Parietal lobe (tissue), 2 donors: ENCODE results near the gene SPRR4. TPM values are rescaled to one million over a fixed set of nuclear protein-coding genes. Genes with fewer than 3 reads are reported as not detected.

Experiments used
- small RNA-seq: library from RNA; depleted of rRNA; stranded (forward); fragments of <200 nt; gene quantifications from one replicate; pipeline ENCODE3, GENCODE V24; 2014; ENCODE audit warnings: low replicate concordance
- total RNA-seq: library from RNA; depleted of rRNA; stranded (reverse); fragments of >200 nt; gene quantifications from one replicate; pipeline ENCODE4 v1.2.3, GENCODE V29; 2014

Gene SPRR4
- total RNA-seq = not detected

DNA sequence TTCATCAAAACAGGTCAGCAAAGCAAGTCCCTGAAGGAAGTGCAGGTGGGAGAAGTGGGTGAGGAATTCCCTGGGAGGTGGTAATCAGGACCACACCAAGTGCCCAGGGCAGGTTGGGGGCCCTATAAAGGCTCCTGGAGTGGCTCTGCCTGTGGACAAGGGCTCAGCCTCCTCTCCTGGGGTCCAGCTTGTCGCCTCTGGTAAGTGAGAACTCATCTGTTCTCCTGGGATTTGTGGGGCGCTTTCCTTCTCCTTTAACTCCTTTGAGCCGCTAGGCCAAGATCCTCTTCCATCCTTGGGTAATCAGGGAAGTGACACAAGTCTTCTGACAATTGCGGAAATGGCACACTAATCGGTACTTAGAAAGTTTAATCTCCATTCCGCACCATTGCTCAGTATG lies at the start of gene SPRR4:
Gene SPRR4, plus strand, starts transcription at position 154 of the 400 bp plus-strand sequence. CDS start 1,243 bp downstream, outside the sequence.

DNA sequence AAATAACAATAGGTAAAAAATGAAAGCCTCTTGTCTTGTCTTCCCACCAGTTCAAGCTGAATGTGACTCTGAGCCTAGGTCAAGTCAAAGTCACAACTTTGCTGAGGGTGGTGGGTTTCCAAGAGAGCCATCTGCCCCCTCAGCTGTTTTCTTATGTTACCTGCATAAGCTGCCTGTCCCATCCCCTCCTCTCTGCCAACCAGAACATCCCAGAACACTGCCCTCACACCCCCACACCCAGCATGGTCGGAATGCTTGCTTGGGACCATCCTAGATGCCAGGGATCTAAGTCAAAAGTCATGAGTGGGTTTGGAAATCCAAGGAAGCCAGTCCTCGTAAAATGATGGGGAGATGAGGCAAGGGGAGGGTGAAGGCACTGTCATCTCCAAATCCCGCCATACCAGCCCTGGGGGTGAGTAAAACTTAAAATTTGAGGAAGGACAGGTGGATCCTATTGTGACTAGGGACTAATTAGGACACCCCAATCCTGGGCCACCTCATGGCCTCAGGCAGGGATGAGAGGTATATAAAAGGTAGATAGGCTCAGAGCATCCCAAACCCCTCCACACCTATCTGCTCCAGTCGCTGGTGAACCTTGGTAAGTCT lies 23.7 kb upstream of the SPRR4 start, which contains the start of gene SPRR5:
Gene SPRR5, plus strand, starts transcription at position 556 of the 606 bp plus-strand sequence. CDS start 1,349 bp downstream, outside the sequence.

DNA sequence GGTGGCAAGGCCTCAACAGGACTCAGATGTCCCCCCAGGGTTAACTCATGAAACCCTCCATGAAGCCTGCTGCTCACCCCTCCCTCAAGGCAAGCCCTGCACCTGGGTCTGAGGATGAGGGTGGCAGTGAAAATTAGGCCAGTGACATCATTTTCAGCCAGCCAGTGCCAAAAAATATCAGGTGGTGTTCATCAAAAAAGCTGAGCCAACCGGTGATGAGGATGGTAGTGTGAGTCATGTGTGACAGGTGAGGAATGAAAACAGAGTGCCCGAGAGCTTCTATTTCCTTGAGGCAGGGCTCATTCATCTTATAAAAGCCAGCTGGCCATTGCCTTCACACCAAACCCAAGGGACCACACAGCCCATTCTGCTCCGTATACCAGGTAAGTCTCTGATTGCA lies 13.3 kb downstream of the SPRR4 start, which contains the start of gene SPRR1A:
Gene SPRR1A, plus strand, starts transcription at position 339 of the 400 bp plus-strand sequence. CDS start 1,150 bp downstream, outside the sequence.

GRCh38 chr1:153001382-153001781 lies 30.9 kb downstream of the SPRR4 start, which contains the start of gene SPRR3:
Gene SPRR3 (plus strand): TSS chr1:153001749. CDS start chr1:153003021, 1,272 bp downstream.

Small RNAs within 50 kb of the gene (small RNA-seq; reads per million reads assigned to genes)
- gene RF00322 (not detected), gene SPRR1A (not detected)

Other genes starting within 250 kb of the SPRR4 start
- not detected for gene KPRP, start 212.6 kb upstream of the SPRR4 start, total RNA-seq
- not detected for gene LCE1F, start 195.5 kb upstream of the SPRR4 start, total RNA-seq
- not detected for gene LCE1E, start 184.4 kb upstream of the SPRR4 start, total RNA-seq
- not detected for gene LCE1D, start 173.9 kb upstream of the SPRR4 start, total RNA-seq
- gene LCE1C, start 164.0 kb upstream of the SPRR4 start, total RNA-seq = not detected
- gene LCE1B, start 158.7 kb upstream of the SPRR4 start, total RNA-seq = not detected
- gene LCE1A, start 143.2 kb upstream of the SPRR4 start, total RNA-seq = not detected
- not detected for gene LCE6A, start 127.8 kb upstream of the SPRR4 start, total RNA-seq
- gene LCE7A, start 110.7 kb upstream of the SPRR4 start, total RNA-seq = not detected
- gene SMCP, start 92.3 kb upstream of the SPRR4 start, total RNA-seq = not detected
- gene IVL, start 62.1 kb upstream of the SPRR4 start, total RNA-seq = not detected
- not detected for gene SPRR5, start 23.4 kb upstream of the SPRR4 start, total RNA-seq
- not detected for gene SPRR1A, start 13.4 kb downstream of the SPRR4 start, total RNA-seq
- gene SPRR3, start 31.1 kb downstream of the SPRR4 start, total RNA-seq = not detected
- gene SPRR1B, start 60.6 kb downstream of the SPRR4 start, total RNA-seq = not detected
- not detected for gene SPRR2D, start 70.5 kb downstream of the SPRR4 start, total RNA-seq
- gene SPRR2A, start 86.9 kb downstream of the SPRR4 start, total RNA-seq = not detected
- not detected for gene SPRR2B, start 101.0 kb downstream of the SPRR4 start, total RNA-seq
- gene SPRR2E, start 123.9 kb downstream of the SPRR4 start, total RNA-seq = not detected
- not detected for gene SPRR2F, start 142.9 kb downstream of the SPRR4 start, total RNA-seq
- not detected for gene SPRR2G, start 180.2 kb downstream of the SPRR4 start, total RNA-seq
- not detected for gene LELP1, start 232.8 kb downstream of the SPRR4 start, total RNA-seq
- gene PRR9, start 246.9 kb downstream of the SPRR4 start, total RNA-seq = not detected